ENCODE results near the gene SMURF1.

- TF ChIP-seq CTCF (IDR thresholded peaks at IDR 0.05) (no peak), POLR2A (IDR thresholded peaks at IDR 0.05) (no peak)
Observed at GRCh38 chr7:99097730-99098129, 46.2 kb downstream of the SMURF1 start.

Measured in esophagus squamous epithelium (tissue), 4 donors.